ENCODE data around the gene SLC4A4.

Gene SLC4A4

DNA sequence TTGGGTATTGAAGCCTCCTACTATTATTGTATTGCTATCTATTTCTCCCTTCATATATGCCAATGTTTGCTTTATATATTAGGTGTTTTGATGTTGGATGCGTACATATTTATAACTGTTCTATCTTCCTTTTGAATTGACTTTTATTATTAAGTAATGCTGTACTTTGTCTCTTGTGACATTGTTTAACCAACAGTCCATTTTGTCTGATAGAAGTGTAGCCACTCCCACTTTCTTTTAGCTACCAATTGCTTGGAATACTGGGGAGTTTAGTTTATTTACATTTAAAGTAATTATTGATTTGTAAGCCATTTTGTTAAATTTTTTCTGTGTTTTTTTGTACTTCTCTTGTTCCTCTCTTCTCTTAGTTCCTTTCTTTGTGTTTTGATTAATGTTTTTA, 249.2 kb downstream of the SLC4A4 start:
- no peak for DNase-seq (ENCODE audit: low read depth in 2 of 3, low spot score in 2 of 3)

DNA sequence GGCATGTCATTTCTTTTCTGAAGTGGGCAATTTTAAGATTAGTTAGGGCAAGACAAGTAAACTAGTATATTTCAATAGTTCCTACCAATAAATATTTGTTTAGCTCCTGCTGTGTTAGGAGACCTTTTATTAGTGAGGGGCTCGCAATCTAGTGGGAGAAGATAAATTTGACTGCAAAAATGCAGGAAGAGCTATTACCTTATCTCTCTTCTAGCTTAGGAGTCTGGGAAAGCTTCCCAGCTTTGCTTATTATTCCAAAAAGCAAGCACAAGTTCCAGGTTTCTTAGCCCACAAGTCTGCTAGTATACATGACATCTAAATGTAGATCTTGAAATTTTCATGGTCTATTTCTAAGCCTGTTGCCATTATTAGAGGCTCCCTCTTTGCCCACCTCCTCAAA, 254.0 kb downstream of the SLC4A4 start:
- no peak for DNase-seq (ENCODE audit: low read depth in 2 of 3, low spot score in 2 of 3)

GRCh38 chr4:71593311-71593710, 254.5 kb downstream of the SLC4A4 start:
- DNase-seq (ENCODE audit: low read depth in 2 of 3, low spot score in 2 of 3), result no peak

DNA sequence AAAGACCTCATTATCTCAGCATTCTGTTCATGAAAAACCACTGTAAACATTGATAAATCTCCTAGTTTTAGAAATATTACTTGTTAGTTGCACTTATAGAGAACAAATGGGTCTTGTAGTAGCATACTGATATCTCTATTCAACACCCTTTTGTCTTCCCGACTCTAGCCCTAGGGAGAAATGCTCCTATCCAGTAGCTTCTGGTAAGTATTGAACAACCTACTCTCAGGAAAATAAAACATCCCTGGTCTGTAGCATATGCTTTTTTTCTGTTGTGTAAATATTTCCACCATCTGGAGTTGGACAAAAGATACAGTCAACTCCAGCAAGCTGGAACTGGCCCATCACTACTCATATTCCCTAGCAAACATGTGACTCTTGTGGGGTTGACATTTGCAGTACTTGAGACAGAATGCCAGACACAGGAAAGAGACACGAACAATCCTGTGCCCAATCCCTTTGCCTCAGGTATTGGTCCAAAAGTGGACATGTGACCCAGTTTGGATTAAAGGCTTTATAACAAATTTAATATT, 256.8 kb downstream of the SLC4A4 start:
- DNase-seq (ENCODE audit: low read depth in 2 of 3, low spot score in 2 of 3), result no peak

DNA sequence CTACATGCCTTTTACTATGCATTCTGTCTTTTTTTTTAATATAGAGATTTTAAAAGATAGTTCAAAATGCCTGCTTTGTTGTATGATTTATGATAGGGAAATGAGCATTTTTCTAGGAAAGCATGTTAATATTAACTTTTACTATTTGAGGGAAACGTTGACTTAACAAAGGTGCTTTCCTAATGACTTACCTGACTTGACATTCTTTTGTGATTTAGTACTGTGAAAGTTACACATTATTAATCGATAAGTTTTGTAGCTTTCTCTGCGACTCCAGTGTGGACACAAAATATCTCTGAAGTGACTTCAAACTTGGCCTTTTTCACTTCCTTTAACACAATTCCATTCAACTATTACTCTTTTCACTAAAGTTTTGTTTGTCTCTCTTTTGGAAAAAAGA, 260.8 kb downstream of the SLC4A4 start:
- no peak for DNase-seq (ENCODE audit: low read depth in 2 of 3, low spot score in 2 of 3)

DNA sequence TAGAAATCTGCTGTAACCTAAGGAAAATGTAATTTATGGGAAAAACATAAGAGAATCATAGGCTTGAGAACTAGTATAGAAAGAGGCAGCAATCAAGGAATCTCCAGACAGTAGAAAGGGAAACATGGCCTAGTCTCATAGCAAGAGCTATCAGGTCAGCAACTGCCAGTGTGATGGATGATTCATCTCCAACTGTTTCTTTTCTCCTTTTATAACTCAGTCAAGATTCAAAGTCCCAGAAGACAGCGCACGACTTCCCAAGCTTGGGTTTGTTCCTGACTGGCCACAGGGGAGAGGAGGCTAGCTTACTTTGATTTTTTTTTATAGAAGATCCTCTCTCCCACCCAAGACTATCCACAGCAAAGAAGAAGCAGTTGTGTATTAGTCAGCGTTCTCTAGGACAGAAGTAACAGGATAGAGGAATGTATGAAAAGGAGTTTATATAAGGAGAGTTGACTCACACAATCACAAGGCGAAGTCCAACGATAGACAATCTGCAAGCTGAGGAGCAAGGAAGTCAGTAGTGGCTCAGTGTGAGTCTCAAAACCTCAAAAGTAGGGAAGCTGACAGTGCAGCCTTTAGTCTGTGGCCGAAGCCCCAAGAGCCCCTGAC, 263.6 kb downstream of the SLC4A4 start:
- DNase-seq (ENCODE audit: low read depth in 2 of 3, low spot score in 2 of 3), result no peak

- no peak for DNase-seq (ENCODE audit: low read depth in 2 of 3, low spot score in 2 of 3)
These were observed 266.0 kb downstream of the SLC4A4 start for GRCh38 chr4:71604785-71605184.

DNA sequence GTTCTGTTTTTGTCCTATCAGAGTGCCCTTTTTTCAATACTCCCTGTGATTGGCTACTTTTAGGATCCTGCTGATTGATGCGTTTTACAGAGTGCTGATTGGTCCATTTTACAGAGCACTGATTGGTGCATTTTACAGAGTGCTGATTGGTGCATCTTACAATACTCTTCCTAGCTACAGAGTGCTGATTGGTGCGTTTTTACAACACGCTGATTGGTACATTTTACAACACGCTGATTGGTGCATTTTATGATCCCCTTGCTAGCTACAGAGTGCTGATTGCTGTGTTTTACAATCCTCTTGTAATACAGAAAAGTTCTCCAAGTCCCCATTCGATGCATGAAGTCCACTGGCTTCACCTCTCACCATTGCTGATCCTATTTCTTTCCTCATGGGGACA, 268.3 kb downstream of the SLC4A4 start:
- no peak for DNase-seq (ENCODE audit: low read depth in 2 of 3, low spot score in 2 of 3)

DNA sequence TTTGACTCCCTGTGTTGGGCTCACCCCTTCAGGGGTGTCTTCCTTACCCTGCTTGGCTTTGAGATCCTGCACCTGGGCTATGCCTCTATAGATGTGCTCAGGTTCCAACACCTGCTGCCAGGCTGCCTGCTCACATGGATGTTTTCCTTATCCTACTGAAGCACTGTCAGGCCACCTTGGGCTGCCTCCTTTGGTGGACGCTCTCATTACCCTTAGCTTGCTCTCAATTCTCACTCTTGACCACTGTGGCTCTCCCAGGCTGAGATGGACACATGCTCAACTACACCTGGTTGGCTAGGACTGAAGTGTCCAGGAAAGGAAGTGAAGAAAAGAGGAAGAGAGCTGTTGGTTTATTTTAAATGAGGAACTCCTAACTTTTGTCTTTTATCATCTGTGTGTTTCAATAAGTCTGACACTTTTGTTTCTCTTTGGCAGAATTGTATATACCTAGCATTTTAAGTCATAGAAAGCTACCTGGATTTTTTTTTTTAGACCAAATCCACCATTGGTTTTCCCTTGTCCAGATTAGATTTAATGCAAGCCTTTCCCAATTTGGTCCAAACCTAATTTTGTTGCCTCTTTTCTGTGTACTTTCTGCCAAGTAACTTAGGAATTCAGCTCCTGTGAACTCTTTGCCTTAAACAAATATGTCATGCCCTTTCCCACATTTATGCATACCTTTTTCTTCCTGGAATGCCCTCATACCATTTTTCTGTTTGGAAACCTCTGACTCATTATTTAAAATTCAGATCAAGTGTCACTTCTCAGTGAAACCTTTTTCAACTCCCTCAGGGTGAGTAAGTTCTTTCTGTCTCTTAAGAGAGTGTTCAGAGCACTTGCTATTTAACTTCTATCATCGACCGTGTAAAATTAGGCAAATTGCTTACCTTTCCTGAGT, 269.2 kb downstream of the SLC4A4 start:
- DNase-seq (ENCODE audit: low read depth in 2 of 3, low spot score in 2 of 3), result no peak

GRCh38 chr4:71608678-71609071, 269.9 kb downstream of the SLC4A4 start:
- DNase-seq (ENCODE audit: low read depth in 2 of 3, low spot score in 2 of 3), result no peak

- DNase-seq (ENCODE audit: low read depth in 2 of 3, low spot score in 2 of 3), result no peak
These were observed 270.3 kb downstream of the SLC4A4 start for GRCh38 chr4:71609167-71609566.

DNA sequence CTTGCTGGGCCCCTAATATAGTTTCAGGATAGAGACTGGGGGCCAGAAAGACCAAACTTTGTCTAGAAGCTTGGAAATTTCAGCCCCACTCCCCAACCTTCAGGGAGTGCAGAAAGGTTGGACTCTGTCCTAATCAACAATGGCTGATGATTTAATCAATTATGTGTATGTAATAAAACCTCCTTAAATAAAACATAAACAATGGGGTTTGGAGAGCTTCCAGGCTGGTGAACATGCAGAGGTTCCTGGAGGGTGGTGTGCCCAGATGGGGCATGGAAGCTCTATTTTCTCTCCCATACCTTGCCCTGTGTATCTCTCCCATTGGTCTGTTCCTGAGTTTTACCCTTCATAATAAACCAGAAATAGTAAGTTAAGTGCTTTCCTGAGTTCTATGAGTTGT, 270.8 kb downstream of the SLC4A4 start:
- no peak for DNase-seq (ENCODE audit: low read depth in 2 of 3, low spot score in 2 of 3)

DNA sequence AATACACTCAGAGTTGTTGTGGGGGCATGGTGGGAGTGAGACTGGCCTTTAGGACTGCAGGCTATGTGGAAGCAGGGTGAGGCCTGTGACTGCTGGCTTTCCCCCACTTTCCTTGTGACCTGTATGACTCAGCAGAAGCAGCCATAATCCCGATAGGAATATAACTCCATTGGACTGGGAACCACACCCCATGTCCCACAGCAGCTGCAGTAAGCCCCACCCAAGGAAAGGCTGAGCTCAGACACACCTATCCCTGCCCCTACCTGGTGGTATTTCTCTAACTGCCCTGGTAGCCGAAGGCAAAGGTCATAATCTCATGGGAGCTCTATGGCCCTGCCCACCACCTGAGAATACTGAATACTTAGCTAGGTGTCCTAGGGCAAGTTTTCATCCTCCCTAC, 275.8 kb downstream of the SLC4A4 start:
- DNase-seq (ENCODE audit: low read depth in 2 of 3, low spot score in 2 of 3), result no peak

DNA sequence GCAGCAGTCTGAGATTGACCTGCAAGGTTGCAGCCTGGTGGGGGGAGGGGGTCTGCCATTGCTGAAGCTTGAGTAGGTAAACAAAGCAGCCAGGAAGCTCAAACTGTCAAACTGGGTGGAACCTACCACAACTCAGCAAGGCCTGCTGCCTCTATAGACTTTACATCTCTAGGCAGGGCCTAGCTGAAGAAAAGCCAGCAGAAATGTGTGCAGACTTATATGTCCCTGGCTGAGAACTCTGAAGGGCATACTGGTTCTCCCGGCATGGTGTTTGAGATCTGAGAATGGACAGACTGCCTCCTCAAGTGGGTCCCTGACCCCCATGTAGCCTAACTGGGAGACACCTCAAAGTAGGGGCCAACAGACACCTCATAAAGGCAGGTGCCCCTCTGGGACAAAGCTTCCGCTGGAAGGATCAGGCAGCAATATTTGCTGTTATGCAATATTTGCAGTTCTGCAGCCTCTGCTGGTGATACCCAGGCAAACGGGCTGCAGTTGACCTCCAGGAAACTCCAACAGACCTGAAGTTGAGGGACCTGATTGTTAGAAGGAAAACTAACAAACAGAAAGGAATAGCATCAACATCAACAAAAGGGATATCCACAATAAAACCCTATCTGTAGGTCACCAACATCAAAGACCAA, 277.5 kb downstream of the SLC4A4 start:
- DNase-seq (ENCODE audit: low read depth in 2 of 3, low spot score in 2 of 3), result no peak

All from activated CD8-positive, alpha-beta memory T cell treated with anti-CD3 and anti-CD28 coated beads for 48 hours (primary cell).